ENCODE measurements around the gene NXPH1. TPM values are rescaled to one million over a fixed set of nuclear protein-coding genes. Genes with fewer than 3 reads are reported as not detected.

Gene NXPH1
- total RNA-seq, 1 experiment from 2014 or later: not detected

- Mint-ChIP-seq H3K27me3 (ENCODE audit: unreplicated experiment) (no peaks in the 10 kb centered on the region), H3K27ac (ENCODE audit: unreplicated experiment) (no peak overlapping the region), H3K9me3 (ENCODE audit: low read depth, unreplicated experiment) (no peaks in the 10 kb centered on the region), H3K36me3 (ENCODE audit: insufficient read depth, unreplicated experiment) (no peaks in the 10 kb centered on the region), H3K4me1 (ENCODE audit: low read depth, unreplicated experiment) (peaks cover 15% of the 10 kb centered on the region), H3K4me3 (ENCODE audit: low read depth, unreplicated experiment) (no peak overlapping the region)
- CTCF ChIA-PET: no interaction called here
- BruUV-seq (replicated peaks): no TSS peak
- TF ChIP-seq CTCF (IDR thresholded peaks at IDR 0.05; ENCODE audit: unreplicated experiment): no peak
- intact Hi-C loops (cut with micrococcal nuclease; ENCODE audit: unreplicated experiment): no loop called here
- DNase-seq: no peak
Measured at GRCh38 chr7:8388257-8388625, 45.2 kb upstream of the NXPH1 start.

GRCh38 chr7:8389593-8390261, 43.7 kb upstream of the NXPH1 start:
- Mint-ChIP-seq H3K27ac (ENCODE audit: unreplicated experiment) (no peak overlapping the region), H3K9me3 (ENCODE audit: low read depth, unreplicated experiment) (no peaks in the 10 kb centered on the region), H3K27me3 (ENCODE audit: unreplicated experiment) (no peaks in the 10 kb centered on the region), H3K36me3 (ENCODE audit: insufficient read depth, unreplicated experiment) (no peaks in the 10 kb centered on the region), H3K4me3 (ENCODE audit: low read depth, unreplicated experiment) (no peak overlapping the region), H3K4me1 (ENCODE audit: low read depth, unreplicated experiment) (peaks cover 15% of the 10 kb centered on the region)
- DNase-seq: no peak
- BruUV-seq (replicated peaks): no TSS peak
- CTCF ChIA-PET: no interaction called here
- TF ChIP-seq CTCF (IDR thresholded peaks at IDR 0.05; ENCODE audit: unreplicated experiment): no peak
- intact Hi-C loops (cut with micrococcal nuclease; ENCODE audit: unreplicated experiment): no loop called here

GRCh38 chr7:8390262-8390626, 43.2 kb upstream of the NXPH1 start:
- no peak overlapping the region for H3K27ac Mint-ChIP-seq (ENCODE audit: unreplicated experiment)
- H3K27me3 Mint-ChIP-seq (ENCODE audit: unreplicated experiment): no peaks in the 10 kb centered on the region
- DNase-seq: no peak
- peaks cover 15% of the 10 kb centered on the region for H3K4me1 Mint-ChIP-seq (ENCODE audit: low read depth, unreplicated experiment)
- no TSS peak for BruUV-seq (replicated peaks)
- CTCF ChIA-PET: no interaction called here
- TF ChIP-seq CTCF (IDR thresholded peaks at IDR 0.05; ENCODE audit: unreplicated experiment): no peak
- H3K9me3 Mint-ChIP-seq (ENCODE audit: low read depth, unreplicated experiment): no peaks in the 10 kb centered on the region
- H3K4me3 Mint-ChIP-seq (ENCODE audit: low read depth, unreplicated experiment): no peak overlapping the region
- intact Hi-C loops (cut with micrococcal nuclease; ENCODE audit: unreplicated experiment): no loop called here
- H3K36me3 Mint-ChIP-seq (ENCODE audit: insufficient read depth, unreplicated experiment): no peaks in the 10 kb centered on the region

GRCh38 chr7:8391353-8392062, 41.9 kb upstream of the NXPH1 start:
- CTCF ChIA-PET: interaction anchor here (0.6 kb wide), 1 partner anchor 990 kb away, joined by 4 read pairs; no protein-coding TSS in a partner anchor
- Mint-ChIP-seq H3K36me3 (ENCODE audit: insufficient read depth, unreplicated experiment) (no peaks in the 10 kb centered on the region), H3K27me3 (ENCODE audit: unreplicated experiment) (no peaks in the 10 kb centered on the region), H3K9me3 (ENCODE audit: low read depth, unreplicated experiment) (peaks cover 3% of the 10 kb centered on the region), H3K27ac (ENCODE audit: unreplicated experiment) (no peak overlapping the region), H3K4me3 (ENCODE audit: low read depth, unreplicated experiment) (no peak overlapping the region), H3K4me1 (ENCODE audit: low read depth, unreplicated experiment) (peaks cover 15% of the 10 kb centered on the region)
- DNase-seq: no peak
- BruUV-seq (replicated peaks): no TSS peak
- intact Hi-C loops (cut with micrococcal nuclease; ENCODE audit: unreplicated experiment): no loop called here
- TF ChIP-seq CTCF (IDR thresholded peaks at IDR 0.05; ENCODE audit: unreplicated experiment): no peak
